Amniotic epithelial cell (primary cell): ENCODE results near the gene AQP6.

ENCODE experiments used
- DNase-seq: peaks from one replicate; pipeline ENCODE4 v3.0.0-alpha.2; 2010; ENCODE audit warnings: low read depth

Gene AQP6

GRCh38 chr12:49956663-49957569, 15.8 kb upstream of the AQP6 start:
- DNase-seq, result no peak

GRCh38 chr12:49957570-49957967, 15.2 kb upstream of the AQP6 start:
- no peak for DNase-seq

DNA sequence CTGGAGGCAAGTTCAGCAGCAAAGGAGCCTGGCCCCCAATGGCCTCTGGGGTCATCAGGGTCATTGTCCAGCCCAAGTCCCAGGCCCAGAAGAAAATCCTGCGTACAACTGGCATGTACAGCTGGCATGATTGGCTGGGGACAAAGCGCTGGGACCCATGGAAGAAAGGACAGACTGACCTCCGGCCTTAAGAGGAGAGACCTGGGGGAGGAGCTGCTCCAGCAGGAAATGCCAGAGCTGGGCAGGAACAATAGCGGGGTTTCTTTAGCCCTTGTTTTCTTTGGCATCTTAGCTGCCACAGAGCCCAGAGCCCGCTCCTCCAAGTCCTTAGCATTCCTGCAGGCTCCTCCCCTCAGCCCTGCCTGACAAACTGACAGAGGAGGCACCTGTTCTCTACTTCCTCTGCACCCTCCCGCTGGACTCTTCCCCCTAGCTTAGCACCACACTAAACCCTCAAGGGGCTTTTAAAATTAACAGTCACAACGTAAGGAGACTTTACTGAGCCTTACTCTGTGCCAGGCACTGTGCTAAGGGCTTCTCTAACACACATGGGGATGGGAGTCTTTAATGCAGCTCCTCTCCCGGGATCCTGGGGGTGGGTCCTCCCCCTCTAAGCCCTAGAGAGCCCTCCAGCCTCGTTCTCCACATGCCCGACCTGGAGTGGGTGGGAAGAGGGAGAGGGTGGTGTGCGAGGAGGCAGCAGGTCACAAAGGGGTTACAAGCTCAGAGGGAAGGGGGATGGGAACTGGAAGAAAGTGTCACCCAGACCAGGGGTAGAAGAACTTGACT, 12.9 kb upstream of the AQP6 start:
- DNase-seq, result no peak

- DNase-seq, result no peak
Measured at GRCh38 chr12:49960474-49961110, 12.2 kb upstream of the AQP6 start.

DNA sequence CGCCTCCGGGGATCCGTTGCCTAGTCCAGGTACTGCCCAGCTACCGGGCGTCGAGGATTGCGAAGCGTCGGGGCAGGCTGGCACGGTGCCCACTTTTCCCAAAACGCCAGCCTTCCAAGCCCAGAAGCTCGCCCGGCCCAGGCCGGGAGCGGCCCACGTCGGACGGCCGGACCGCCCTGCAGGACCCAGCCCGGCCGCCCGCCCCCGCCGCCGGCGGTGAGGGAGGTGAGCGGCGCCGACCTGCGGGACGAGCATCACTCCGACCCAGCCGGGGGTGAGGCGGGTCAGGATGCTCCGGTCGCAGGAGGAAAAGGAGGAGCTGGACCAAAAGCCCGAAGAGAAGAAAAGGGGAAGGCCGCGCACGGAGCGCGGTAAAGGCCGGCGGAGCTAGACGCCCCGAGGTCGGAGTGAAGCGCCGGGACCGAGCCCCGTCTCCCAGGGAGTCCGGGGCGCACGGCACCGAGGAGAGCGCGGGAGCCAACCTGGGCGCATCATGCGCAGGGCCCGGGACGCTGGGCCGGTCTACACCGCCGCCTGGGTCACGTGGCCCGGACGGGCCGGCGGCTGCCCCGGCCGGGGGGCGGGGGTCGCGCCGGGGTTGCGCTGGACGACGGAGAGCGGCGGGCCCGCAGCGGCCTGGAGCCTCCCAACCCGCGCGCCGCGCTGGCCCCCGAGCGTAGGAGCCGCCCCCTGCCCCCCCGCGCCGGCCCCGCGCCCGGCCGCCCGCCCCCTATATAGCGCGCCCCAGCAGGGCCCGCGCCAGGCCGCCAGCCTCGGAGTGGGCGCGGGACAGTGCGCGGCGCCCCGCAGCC, 11.4 kb upstream of the AQP6 start, which contains the start of gene AQP5:
Gene AQP5 (plus strand): TSS at position 762 of the 812 bp plus-strand sequence. CDS start 146 bp downstream, outside the sequence.
- DNase-seq, result no peak

- DNase-seq, result no peak
Measured at GRCh38 chr12:49961993-49962764, 10.6 kb upstream of the AQP6 start.

DNA sequence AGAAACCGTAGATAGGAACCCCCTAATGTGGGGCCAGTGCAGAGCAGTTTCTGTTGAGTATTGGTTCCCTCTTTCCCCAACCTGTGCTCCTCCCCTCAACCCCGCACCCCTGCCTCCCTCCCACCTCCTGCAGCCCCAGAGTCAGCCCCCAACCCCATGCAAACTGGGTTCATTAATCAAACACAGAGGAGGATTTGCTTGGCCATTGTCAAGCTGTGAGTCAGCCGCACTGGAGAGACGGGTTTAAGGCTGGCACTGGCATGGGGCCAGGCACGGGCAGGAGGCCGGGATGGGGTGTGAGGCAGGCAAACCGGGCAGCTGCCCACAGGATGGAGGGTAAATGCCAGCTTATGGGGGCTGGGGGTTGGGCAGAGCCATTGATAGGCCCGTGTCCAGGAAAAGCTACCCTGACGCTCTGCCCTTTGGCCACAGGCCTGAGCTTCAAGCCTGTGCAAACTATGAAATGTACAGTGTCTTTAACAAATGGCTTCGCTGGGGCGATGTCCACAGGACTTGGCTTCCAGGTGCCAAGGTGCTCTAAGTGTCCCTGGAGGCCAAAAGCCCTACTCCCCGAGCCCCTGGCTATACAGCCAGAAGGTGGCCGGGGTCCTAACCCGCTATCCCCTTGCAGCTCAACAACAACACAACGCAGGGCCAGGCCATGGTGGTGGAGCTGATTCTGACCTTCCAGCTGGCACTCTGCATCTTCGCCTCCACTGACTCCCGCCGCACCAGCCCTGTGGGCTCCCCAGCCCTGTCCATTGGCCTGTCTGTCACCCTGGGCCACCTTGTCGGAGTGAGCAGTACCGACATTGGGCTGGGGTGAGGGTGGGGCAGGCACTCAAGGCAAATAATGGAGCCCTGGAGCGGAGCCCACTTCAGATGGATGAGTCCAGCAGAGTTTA, 9.6 kb upstream of the AQP6 start:
- DNase-seq, result peak; percentile 47

DNA sequence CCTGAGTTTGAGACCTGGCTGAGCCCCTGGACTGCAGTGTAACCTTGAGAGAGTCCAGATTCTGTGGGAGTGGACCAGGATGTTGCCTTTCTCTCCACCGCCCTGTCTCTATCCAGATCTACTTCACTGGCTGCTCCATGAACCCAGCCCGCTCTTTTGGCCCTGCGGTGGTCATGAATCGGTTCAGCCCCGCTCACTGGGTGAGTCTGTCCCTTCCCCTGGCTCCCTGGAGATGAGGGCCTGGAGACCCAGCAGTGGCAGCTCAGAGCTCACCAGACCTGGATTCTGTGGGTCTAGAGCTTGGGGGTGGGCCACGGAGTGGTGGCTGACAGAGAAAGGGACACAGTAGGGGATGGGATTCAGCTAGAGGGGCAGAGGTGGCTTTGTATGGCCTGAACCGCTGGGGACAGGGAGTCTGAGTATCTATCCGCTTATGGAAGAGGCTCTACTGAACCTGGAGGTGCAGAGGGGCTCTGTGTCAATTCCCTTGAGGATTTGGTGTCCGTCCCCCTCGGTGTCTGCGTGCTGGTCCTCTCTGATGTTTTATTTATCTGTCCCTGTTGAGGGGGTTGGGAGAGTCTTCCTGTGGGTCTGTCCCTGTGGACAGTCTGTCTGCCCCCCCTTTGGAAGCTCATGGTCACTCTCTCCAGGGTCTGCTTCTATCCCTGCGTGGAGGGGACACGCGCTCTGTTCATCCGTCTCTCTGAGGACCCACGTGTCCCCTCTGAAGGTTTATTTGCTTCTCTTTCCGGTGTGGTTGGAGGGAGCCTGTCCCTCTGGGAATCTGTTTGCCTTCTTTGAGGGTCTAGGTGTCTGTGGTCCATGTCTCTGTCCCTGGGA, 8.6 kb upstream of the AQP6 start:
- no peak for DNase-seq

DNA sequence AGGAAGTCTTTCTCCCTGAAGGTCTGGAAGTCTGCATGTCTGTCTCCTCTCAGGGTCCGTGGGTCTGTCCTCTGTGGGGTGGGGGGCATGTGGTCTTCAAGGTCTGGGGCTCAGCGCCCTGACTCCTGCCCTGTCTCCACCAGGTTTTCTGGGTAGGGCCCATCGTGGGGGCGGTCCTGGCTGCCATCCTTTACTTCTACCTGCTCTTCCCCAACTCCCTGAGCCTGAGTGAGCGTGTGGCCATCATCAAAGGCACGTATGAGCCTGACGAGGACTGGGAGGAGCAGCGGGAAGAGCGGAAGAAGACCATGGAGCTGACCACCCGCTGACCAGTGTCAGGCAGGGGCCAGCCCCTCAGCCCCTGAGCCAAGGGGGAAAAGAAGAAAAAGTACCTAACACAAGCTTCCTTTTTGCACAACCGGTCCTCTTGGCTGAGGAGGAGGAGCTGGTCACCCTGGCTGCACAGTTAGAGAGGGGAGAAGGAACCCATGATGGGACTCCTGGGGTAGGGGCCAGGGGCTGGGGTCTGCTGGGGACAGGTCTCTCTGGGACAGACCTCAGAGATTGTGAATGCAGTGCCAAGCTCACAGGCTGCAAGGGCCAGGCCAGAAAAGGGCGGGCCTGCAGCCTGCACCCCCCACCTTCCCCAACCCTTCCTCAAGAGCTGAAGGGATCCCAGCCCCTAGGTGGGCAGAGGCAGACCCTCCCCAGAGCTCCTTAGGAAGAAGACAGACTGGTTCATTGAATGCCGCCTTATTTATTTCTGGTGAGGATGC, 7.7 kb upstream of the AQP6 start:
- DNase-seq, result no peak

GRCh38 chr12:49965836-49966235, 6.9 kb upstream of the AQP6 start:
- no peak for DNase-seq

- DNase-seq, result no peak
Measured at GRCh38 chr12:49966511-49967041, 6.2 kb upstream of the AQP6 start.

GRCh38 chr12:49967042-49967776, 5.5 kb upstream of the AQP6 start:
- DNase-seq, result peak; percentile 71

DNA sequence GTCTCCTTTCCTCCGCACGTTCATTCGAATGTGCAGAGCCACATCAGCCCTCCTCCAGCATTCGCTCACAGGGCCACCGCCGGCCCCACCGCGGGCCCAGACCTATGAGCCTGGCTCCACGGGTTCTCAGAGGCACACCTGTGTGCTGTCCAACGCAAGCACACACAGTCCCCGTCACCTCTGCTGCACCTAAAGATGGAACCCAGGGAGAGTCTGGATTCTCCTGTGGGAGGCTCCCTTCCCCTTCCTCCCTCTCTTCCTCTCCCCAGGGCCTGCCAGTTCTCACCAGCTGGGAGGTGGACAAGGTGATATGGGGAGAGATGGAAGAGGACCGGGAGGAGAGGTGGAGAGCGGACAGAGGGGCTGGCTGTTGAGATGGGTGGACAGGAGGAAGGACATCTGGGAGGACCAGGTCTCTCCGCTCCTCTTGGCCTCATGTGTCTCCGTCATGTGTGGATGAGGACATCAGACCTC, 4.9 kb upstream of the AQP6 start:
- DNase-seq, result no peak

GRCh38 chr12:49968471-49968870, 4.3 kb upstream of the AQP6 start:
- no peak for DNase-seq

DNA sequence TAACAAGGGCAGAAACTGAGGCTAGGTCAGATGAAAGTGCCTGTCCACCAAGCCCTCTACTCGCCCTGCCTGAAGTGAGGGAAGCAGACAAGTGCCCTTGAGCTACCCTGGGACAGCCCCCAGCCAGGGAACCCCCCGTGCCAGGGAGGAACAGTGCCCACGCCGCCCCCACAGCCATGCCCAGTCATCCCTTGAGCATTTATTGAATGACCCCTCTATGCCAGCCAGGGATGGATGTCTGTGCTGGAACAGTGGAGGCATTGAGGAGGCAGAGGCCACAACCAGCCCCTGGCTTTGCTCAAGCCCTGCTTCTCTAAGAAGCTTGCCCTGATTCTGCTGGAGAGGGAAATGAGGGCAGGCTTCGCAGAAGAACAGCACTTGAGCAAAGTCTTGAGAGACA, 3.7 kb upstream of the AQP6 start:
- no peak for DNase-seq

DNA sequence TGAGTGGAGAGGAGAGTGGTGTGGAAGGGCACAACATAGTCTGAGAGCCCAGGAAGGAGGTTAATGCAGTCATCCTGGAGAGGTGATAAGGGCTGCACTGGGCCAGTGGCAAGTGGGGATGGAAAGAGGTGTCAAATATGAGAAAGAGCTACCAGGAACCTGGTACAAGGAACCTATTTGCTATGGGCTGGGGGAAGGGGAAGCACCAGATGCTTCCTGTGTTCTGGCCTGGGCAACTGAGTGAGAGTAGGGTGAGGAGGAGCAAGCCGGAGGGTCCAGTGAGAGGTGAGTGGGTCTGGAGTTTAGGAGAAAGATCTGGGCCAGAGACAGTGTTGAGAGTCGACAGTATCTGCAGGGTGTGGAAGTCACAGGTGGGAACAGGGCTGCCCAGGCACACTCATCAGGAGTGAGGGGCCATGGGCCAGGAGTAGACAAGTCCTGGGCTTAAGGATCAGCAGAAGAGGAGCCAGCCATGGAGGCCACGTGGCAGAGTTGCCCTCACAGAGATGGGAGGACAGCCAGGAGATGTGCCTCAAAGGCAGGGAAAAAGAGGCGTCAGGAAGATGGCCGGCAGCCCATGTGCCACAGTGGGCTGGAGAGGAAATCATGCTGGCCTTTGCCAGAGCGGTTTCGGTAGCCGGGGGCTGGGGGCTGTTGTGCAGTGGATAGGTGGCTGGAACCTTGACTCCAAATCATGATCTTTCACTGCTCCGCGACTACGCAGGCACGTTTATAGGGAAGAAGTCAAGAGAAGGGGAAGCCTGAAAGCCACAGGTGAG, 2.9 kb upstream of the AQP6 start:
- no peak for DNase-seq
